HCT116 (cell line): Measurements from ENCODE around the gene AXIN2.

Experiments
- CEBPB ChIP-seq: IDR thresholded peaks from 2 replicates; pipeline ENCODE4 v1.6.1; 2012; ENCODE audit warnings: low read depth
- EZH2 ChIP-seq: fragments of 200-600 bp; sonication (generic); IDR thresholded peaks from 2 replicates; pipeline ENCODE4 v1.6.1; 2017; ENCODE audit warnings: antibody characterized with exemption, mixed run types
- EZH2phosphoT487 ChIP-seq: fragments of 200-600 bp; IDR thresholded peaks from 2 replicates; pipeline ENCODE4 v1.6.1; 2018; ENCODE audit warnings: antibody characterized with exemption, borderline replicate concordance
- POLR2A ChIP-seq: IDR thresholded peaks from 2 replicates; pipeline ENCODE4 v1.7.0; 2011; ENCODE audit warnings: borderline replicate concordance; ENCODE audit not compliant: insufficient read depth, insufficient read length; ENCODE audit errors: extremely low read depth
- POLR2AphosphoS5 ChIP-seq: IDR thresholded peaks from 2 replicates; pipeline ENCODE4 v1.6.1; 2011; ENCODE audit warnings: mild to moderate bottlenecking, low read depth, low read length, moderate library complexity
- RAD21 ChIP-seq: IDR thresholded peaks from 2 replicates; pipeline ENCODE4 v1.6.1; 2012; ENCODE audit warnings: low read depth, mild to moderate bottlenecking
- REST ChIP-seq: IDR thresholded peaks from 2 replicates; pipeline ENCODE4 v1.6.1; 2012; ENCODE audit warnings: low read depth
- SP1 ChIP-seq: IDR thresholded peaks from 2 replicates; pipeline ENCODE4 v1.6.1; 2012; ENCODE audit warnings: low read depth
- SRF ChIP-seq: IDR thresholded peaks from 2 replicates; pipeline ENCODE4 v1.6.1; 2012; ENCODE audit warnings: low read depth
- ZFX ChIP-seq: fragments of 450-650 bp; IDR thresholded peaks from 2 replicates; pipeline ENCODE4 v1.6.1; 2017
- TF ChIP-seq, protein P1 (sequence below), 3 experiments: fragments of 200-600 bp in 1 of 3; sonication (generic) in 1 of 3; IDR thresholded peaks in 2 of 3; conservative IDR thresholded peaks in 1 of 3; 2 replicates each; pipeline ENCODE4 v1.5.1; 2012 to 2017; ENCODE audit warnings: low read depth in 2 of 3, low read length in 2 of 3, antibody characterized with exemption in 1 of 3, borderline replicate concordance in 1 of 3, control low read depth in 1 of 3, mild to moderate bottlenecking in 1 of 3, mixed read lengths in 1 of 3, mixed run types in 1 of 3, moderate library complexity in 1 of 3; ENCODE audit not compliant: insufficient read depth in 1 of 3
- TF ChIP-seq, protein P2 (sequence below): IDR thresholded peaks from 2 replicates; pipeline ENCODE4 v1.6.1; 2012

DNA sequence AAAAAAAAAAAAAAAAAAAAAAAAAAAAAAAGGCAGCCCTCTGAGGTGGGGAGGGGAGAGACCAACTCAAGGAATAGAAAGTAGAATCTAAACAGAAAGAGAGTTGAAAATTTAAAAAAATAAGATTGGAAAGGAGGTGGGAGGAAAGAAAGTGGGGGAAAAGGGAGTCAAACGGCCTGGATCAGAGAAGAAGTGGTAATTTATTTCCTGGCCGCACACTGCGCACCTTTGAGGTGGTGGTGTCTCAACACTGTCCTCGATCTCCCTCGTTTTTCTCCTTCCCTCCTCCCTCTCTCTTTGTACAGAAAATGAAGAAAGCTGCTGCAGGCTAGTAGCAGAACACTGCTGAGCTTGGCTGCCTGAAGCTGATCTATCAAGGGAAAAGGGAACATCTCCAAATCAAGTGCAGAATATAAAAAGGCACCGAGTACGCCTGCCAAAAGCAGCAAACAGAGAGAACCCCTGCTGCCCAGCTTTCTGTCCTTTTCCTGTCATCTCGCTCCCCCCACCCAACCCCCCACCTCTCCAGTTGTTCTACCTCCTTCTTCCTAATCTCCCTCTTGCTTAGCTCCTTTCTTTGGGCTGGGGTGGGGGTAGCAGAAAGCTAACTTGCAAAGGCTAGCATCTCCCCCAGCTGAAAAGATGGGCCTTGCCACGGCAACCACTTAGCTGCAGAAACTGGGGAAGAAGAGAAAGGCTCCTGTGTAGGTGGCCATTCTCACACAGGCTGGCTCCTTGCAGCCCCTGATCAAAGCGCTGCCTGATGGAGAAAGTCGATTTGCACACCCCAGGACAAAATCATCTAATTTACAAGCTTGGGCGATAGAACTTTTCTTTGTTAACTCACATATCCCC lies 22.5 kb downstream of the AXIN2 start:
- TF ChIP-seq, protein P1, sequence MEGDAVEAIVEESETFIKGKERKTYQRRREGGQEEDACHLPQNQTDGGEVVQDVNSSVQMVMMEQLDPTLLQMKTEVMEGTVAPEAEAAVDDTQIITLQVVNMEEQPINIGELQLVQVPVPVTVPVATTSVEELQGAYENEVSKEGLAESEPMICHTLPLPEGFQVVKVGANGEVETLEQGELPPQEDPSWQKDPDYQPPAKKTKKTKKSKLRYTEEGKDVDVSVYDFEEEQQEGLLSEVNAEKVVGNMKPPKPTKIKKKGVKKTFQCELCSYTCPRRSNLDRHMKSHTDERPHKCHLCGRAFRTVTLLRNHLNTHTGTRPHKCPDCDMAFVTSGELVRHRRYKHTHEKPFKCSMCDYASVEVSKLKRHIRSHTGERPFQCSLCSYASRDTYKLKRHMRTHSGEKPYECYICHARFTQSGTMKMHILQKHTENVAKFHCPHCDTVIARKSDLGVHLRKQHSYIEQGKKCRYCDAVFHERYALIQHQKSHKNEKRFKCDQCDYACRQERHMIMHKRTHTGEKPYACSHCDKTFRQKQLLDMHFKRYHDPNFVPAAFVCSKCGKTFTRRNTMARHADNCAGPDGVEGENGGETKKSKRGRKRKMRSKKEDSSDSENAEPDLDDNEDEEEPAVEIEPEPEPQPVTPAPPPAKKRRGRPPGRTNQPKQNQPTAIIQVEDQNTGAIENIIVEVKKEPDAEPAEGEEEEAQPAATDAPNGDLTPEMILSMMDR (IDR thresholded peaks at IDR 0.05 in 2 of 3, conservative IDR thresholded peaks at IDR 0.05 in 1 of 3; ENCODE audit: borderline replicate concordance in 1 of 3, insufficient read depth in 1 of 3, low read depth in 2 of 3, low read length in 2 of 3): no peak
- TF ChIP-seq, protein P2, sequence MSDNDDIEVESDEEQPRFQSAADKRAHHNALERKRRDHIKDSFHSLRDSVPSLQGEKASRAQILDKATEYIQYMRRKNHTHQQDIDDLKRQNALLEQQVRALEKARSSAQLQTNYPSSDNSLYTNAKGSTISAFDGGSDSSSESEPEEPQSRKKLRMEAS: no peak
- TF ChIP-seq ZFX (no peak), SP1 (no peak), EZH2 (no peak), RAD21 (no peak), POLR2AphosphoS5 (no peak), CEBPB (no peak), POLR2A (no peak), REST (no peak), SRF (no peak), EZH2phosphoT487 (no peak)
